Body of pancreas (tissue), 4 donors: ENCODE measurements around the gene MEN1. TPM values are rescaled to one million over a fixed set of nuclear protein-coding genes. Genes with fewer than 3 reads are reported as not detected.

ENCODE experiments used
- ATAC-seq: fragments of 150-250 bp; one replicate; pipeline ENCODE4 v1.9.1; 2016
- DNase-seq, 4 donors: peaks; one replicate each; pipeline ENCODE4 v3.0.0-alpha.2; 2019
- H3K27ac ChIP-seq, 4 donors: fragments of 200-600 bp; sonication (generic); 1 replicate in 3 of 4; 2 replicates in 1 of 4; pipeline versions ENCODE4 v1.5.1 to v1.6.1; 2016 to 2019; ENCODE audit warnings: mild to moderate bottlenecking in 1 of 4, mixed read lengths in 1 of 4, moderate library complexity in 1 of 4
- H3K27me3 ChIP-seq, 2 donors: fragments of 200-600 bp; sonication (generic); one replicate each; pipeline ENCODE4 v1.6.0; 2016; ENCODE audit warnings: mild to moderate bottlenecking in 1 of 2
- H3K36me3 ChIP-seq, 2 donors: fragments of 200-600 bp; sonication (generic); replicated peaks in 1 of 2; 2 replicates each; pipeline ENCODE4 v1.5.1; 2016; ENCODE audit warnings: low read depth in 2 of 2; ENCODE audit not compliant: insufficient read depth in 1 of 2
- H3K4me1 ChIP-seq: fragments of 200-600 bp; sonication (generic); one replicate; pipeline ENCODE4 v1.6.0; 2016
- H3K4me3 ChIP-seq, 2 donors: fragments of 200-600 bp; sonication (generic); 1 replicate in 1 of 2; 2 replicates in 1 of 2; pipeline ENCODE4 v1.5.1; 2016 to 2019
- H3K9me3 ChIP-seq, 3 donors: fragments of 200-600 bp; sonication (generic); 1 replicate in 2 of 3; 2 replicates in 1 of 3; pipeline ENCODE4 v1.5.1; 2016
- POLR2A ChIP-seq, 3 donors: fragments of 450-650 bp; IDR thresholded peaks; one replicate each; pipeline ENCODE4 v1.6.1; 2016; ENCODE audit warnings: antibody characterized with exemption in 3 of 3, mild to moderate bottlenecking in 2 of 3
- whole genome bisulfite sequencing, 2 donors: methylation state at CpG; one replicate each; pipeline ENCODE4 v1.1.5; 2017; 5-methylcytosine and 5-hydroxymethylcytosine counted together
- intact Hi-C: fragments of 100-400 bp; cut with DNase I; formaldehyde crosslinking; loops from one replicate; pipeline ENCODE4 v1.15.1; 2023
- total RNA-seq, 2 donors: library from RNA; depleted of rRNA; stranded (reverse); fragments of >200 nt; gene quantifications; one replicate each; pipeline ENCODE4 v1.1.0, GENCODE V29; 2016
- TF ChIP-seq, protein P1 (sequence below), 7 experiments: fragments of 450-650 bp in 4 of 7; fragments of 200-600 bp in 3 of 7; sonication (generic) in 3 of 7; IDR thresholded peaks; one replicate each; pipeline ENCODE4 v1.5.1; 2016 to 2019; ENCODE audit warnings: antibody characterized with exemption in 7 of 7

The MEN1 gene
- total RNA-seq, 2 donors from 2014 or later = 18.8 to 18.9 TPM

DNA sequence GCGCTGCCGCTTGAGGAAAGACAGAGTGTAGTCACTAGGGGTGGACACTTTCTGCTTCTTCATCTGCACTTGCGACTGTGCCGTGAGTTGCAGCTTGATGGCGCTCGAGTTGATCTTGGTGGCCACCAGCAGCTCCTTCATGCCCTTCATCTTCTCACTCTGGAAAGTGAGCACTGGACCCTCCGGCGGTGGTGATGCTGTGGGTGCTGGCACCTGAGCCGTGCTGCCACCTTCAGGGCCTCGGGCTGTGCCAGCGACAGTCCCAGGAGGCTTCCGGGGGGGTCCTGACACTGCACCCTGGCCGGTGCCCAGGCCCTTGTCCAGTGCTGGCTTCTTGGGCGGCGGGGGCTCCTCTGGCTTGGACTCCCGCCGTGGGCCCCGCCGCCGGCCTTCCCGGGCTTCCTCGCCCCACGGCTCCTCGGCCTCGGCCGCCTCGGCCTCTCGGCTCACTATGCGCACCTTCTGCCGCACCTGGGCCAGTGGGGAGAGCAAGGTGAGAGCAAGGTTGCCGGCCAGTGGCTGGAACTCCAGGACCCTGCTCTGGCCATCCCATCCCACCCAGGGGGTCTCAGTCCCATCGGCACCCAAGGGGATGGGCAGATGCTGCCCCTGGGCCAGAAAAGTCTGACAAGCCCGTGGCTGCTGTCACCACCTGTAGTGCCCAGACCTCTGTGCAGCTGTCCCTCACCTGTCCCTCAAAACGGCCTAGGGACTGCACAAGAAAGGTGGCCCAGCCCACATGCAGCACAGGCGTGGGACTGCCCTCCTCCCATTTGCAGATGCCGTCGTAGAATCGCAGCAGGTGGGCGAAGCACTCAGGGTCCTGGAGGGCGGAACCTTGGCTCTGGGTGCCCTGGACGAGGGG, 5.8 kb downstream of the MEN1 start:
- H3K4me3 ChIP-seq = no peak overlapping the region
- no peaks in the 10 kb centered on the region for H3K27me3 ChIP-seq
- no peak for ATAC-seq
- 86 to 90% methylated on average over 19 to 37 of the region's 41 CpGs for WGBS, 2 donors
- DNase-seq = no peak
- TF ChIP-seq, protein P1, sequence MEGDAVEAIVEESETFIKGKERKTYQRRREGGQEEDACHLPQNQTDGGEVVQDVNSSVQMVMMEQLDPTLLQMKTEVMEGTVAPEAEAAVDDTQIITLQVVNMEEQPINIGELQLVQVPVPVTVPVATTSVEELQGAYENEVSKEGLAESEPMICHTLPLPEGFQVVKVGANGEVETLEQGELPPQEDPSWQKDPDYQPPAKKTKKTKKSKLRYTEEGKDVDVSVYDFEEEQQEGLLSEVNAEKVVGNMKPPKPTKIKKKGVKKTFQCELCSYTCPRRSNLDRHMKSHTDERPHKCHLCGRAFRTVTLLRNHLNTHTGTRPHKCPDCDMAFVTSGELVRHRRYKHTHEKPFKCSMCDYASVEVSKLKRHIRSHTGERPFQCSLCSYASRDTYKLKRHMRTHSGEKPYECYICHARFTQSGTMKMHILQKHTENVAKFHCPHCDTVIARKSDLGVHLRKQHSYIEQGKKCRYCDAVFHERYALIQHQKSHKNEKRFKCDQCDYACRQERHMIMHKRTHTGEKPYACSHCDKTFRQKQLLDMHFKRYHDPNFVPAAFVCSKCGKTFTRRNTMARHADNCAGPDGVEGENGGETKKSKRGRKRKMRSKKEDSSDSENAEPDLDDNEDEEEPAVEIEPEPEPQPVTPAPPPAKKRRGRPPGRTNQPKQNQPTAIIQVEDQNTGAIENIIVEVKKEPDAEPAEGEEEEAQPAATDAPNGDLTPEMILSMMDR (IDR thresholded peaks at IDR 0.05) = no peak
- no peak for TF ChIP-seq POLR2A (IDR thresholded peaks at IDR 0.05)
- peak overlapping the region in 2 of 4 donors; percentile 72 to 86 for H3K27ac ChIP-seq
- no peaks in the 10 kb centered on the region for H3K9me3 ChIP-seq
- peaks cover 24% of the 10 kb centered on the region for H3K4me1 ChIP-seq
- intact Hi-C loops = no loop called here
- H3K36me3 ChIP-seq = no peaks in the 10 kb centered on the region

GRCh38 chr11:64803846-64804345, 6.5 kb downstream of the MEN1 start:
- Histone ChIP-seq H3K27ac (peak overlapping the region; percentile 52 to 86 (median 76)), H3K9me3 (no peaks in the 10 kb centered on the region), H3K27me3 (no peaks in the 10 kb centered on the region), H3K4me3 (no peak overlapping the region), H3K4me1 (peaks cover 17% of the 10 kb centered on the region), H3K36me3 (no peaks in the 10 kb centered on the region)
- ATAC-seq = no peak
- intact Hi-C loops = no loop called here
- no peak for TF ChIP-seq POLR2A (IDR thresholded peaks at IDR 0.05)
- TF ChIP-seq, protein P1 (IDR thresholded peaks at IDR 0.05) = no peak
- WGBS, 2 donors = 36 to 38% methylated on average over 15 of the region's 15 CpGs
- DNase-seq = no peak

DNA sequence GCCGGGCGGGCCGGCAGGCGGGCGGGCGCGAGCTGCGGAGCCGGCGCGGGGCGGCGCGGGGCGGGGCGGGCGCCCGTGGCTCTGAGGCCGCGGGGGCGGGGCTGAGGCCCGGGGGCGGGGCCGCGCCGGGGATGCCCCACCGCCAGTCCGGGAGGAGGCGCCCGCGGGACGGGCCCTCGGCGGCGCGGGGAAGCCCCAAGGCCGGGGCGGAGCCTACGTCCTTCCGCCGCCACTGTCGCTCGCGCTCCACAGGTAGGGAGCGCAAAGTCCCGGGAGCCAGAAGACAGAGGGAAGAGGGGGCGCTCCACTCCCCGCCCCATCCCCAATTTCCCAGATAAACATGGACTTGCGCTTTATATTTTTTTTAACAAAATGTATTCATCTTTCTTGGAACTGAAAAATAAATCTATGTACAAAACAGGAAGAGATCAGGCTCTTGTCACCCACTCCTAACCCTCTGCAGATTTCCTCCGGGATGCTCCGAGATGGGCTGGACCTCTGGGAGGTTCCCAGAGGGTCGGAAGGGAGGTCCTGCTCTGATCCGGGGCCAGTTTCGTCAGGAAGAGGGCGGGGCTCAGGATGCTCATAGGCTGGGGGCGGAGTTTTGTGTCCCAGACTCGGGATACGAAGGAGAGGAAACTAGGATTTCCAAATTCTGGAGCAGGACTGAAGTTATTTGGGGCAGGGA, 7.0 kb downstream of the MEN1 start, which contains the start of gene MAP4K2:
Gene MAP4K2, minus strand, starts transcription at position 57 of the 688 bp plus-strand sequence. CDS start 65 bp downstream, outside the sequence.
- H3K4me1 ChIP-seq = peaks cover 17% of the 10 kb centered on the region
- 0% methylated on average over 30 to 35 of the region's 58 CpGs for WGBS, 2 donors
- no peaks in the 10 kb centered on the region for H3K27me3 ChIP-seq
- peak within 1 kb of the TSS; percentile 52 to 86 (median 76) for H3K27ac ChIP-seq
- peak; percentile 88 to 94 (median 88) for DNase-seq
- H3K4me3 ChIP-seq = peak within 1 kb of the TSS; percentile 11 to 34
- H3K36me3 ChIP-seq = no peaks in the 10 kb centered on the region
- intact Hi-C loops = no loop called here
- TF ChIP-seq POLR2A (IDR thresholded peaks at IDR 0.05) = peak in 2 of 3 donors; percentile 31
- TF ChIP-seq, protein P1 (IDR thresholded peaks at IDR 0.05) = peak in 6 of 7 experiments; percentile 7 to 42 (median 22)
- H3K9me3 ChIP-seq = no peaks in the 10 kb centered on the region
- peak; percentile 92 for ATAC-seq

- WGBS, 2 donors = 9 to 36% methylated on average over 5 to 41 of the region's 54 CpGs
- peak overlapping the region in 1 of 2 donors; percentile 34 for H3K4me3 ChIP-seq
- intact Hi-C loops = no loop called here
- H3K27ac ChIP-seq = peak overlapping the region; percentile 33 to 70 (median 62)
- TF ChIP-seq POLR2A (IDR thresholded peaks at IDR 0.05) = no peak
- TF ChIP-seq, protein P1 (IDR thresholded peaks at IDR 0.05) = no peak
- H3K27me3 ChIP-seq = no peaks in the 10 kb centered on the region
- H3K4me1 ChIP-seq = peaks cover 17% of the 10 kb centered on the region
- H3K9me3 ChIP-seq = no peaks in the 10 kb centered on the region
- DNase-seq = no peak
- no peaks in the 10 kb centered on the region for H3K36me3 ChIP-seq
- no peak for ATAC-seq
Observed at GRCh38 chr11:64802370-64803157, 7.8 kb downstream of the MEN1 start.
